Ovary (tissue), 3 donors: ENCODE data around the gene KDM4C.

Experiments
- CTCF ChIP-seq, 3 donors: fragments of 450-650 bp in 2 of 3; fragments of 200-600 bp in 1 of 3; IDR thresholded peaks; one replicate each; pipeline versions ENCODE4 v1.5.1 to v1.8.0; 2016 to 2022; ENCODE audit warnings: antibody characterized with exemption in 3 of 3, mild to moderate bottlenecking in 1 of 3
- EP300 ChIP-seq: sonication (generic); formaldehyde crosslinking; IDR thresholded peaks from one replicate; pipeline ENCODE4 v1.6.1; 2017; ENCODE audit warnings: antibody characterized with exemption
- POLR2A ChIP-seq: fragments of 450-650 bp; IDR thresholded peaks from one replicate; pipeline ENCODE4 v1.6.1; 2017; ENCODE audit warnings: antibody characterized with exemption, mild to moderate bottlenecking, moderate library complexity
- donor health status: DM: no; HTN: no; CAD: no.

- TF ChIP-seq CTCF (IDR thresholded peaks at IDR 0.05), result no peak
- TF ChIP-seq EP300, result no peak
- TF ChIP-seq POLR2A, result no peak
These were observed 23.7 kb downstream of the KDM4C start for GRCh38 chr9:6781476-6781875.
